ENCODE results near the gene EXOC2. TPM values are rescaled to one million over a fixed set of nuclear protein-coding genes. Genes with fewer than 3 reads are reported as not detected.

Gene EXOC2
- total RNA-seq, 1 experiment from 2014 or later = 45.7 TPM

DNA sequence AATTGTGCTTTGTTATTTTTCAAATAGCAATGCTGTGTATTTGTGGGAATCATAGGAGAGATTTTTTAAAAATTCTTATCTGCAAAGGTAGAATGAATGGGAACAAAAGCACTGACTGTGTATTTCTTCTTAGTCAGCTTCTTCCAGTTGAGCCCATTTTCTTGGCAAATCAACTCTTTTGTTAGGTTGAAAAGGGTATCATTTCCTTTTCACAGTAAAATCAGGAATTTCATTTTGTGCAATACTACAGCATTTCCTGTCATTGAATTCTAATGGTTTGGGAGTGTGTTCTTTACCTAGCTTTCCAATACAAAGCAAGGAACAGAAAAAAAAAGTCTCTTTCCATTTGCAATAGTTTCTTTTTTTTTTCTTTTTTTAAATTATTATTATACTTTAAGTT, 19.0 kb upstream of the EXOC2 start (continued):
- TF ChIP-seq, protein P1, sequence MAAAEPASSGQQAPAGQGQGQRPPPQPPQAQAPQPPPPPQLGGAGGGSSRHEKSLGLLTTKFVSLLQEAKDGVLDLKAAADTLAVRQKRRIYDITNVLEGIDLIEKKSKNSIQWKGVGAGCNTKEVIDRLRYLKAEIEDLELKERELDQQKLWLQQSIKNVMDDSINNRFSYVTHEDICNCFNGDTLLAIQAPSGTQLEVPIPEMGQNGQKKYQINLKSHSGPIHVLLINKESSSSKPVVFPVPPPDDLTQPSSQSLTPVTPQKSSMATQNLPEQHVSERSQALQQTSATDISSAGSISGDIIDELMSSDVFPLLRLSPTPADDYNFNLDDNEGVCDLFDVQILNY (CRISPR knock-in tag; IDR thresholded peaks at IDR 0.05) = no peak
- TF ChIP-seq OVOL2 (CRISPR knock-in tag; IDR thresholded peaks at IDR 0.05; ENCODE audit: borderline replicate concordance) = no peak
- TF ChIP-seq, protein P2, sequence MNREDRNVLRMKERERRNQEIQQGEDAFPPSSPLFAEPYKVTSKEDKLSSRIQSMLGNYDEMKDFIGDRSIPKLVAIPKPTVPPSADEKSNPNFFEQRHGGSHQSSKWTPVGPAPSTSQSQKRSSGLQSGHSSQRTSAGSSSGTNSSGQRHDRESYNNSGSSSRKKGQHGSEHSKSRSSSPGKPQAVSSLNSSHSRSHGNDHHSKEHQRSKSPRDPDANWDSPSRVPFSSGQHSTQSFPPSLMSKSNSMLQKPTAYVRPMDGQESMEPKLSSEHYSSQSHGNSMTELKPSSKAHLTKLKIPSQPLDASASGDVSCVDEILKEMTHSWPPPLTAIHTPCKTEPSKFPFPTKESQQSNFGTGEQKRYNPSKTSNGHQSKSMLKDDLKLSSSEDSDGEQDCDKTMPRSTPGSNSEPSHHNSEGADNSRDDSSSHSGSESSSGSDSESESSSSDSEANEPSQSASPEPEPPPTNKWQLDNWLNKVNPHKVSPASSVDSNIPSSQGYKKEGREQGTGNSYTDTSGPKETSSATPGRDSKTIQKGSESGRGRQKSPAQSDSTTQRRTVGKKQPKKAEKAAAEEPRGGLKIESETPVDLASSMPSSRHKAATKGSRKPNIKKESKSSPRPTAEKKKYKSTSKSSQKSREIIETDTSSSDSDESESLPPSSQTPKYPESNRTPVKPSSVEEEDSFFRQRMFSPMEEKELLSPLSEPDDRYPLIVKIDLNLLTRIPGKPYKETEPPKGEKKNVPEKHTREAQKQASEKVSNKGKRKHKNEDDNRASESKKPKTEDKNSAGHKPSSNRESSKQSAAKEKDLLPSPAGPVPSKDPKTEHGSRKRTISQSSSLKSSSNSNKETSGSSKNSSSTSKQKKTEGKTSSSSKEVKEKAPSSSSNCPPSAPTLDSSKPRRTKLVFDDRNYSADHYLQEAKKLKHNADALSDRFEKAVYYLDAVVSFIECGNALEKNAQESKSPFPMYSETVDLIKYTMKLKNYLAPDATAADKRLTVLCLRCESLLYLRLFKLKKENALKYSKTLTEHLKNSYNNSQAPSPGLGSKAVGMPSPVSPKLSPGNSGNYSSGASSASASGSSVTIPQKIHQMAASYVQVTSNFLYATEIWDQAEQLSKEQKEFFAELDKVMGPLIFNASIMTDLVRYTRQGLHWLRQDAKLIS (CRISPR knock-in tag; IDR thresholded peaks at IDR 0.05; ENCODE audit: borderline replicate concordance) = no peak

DNA sequence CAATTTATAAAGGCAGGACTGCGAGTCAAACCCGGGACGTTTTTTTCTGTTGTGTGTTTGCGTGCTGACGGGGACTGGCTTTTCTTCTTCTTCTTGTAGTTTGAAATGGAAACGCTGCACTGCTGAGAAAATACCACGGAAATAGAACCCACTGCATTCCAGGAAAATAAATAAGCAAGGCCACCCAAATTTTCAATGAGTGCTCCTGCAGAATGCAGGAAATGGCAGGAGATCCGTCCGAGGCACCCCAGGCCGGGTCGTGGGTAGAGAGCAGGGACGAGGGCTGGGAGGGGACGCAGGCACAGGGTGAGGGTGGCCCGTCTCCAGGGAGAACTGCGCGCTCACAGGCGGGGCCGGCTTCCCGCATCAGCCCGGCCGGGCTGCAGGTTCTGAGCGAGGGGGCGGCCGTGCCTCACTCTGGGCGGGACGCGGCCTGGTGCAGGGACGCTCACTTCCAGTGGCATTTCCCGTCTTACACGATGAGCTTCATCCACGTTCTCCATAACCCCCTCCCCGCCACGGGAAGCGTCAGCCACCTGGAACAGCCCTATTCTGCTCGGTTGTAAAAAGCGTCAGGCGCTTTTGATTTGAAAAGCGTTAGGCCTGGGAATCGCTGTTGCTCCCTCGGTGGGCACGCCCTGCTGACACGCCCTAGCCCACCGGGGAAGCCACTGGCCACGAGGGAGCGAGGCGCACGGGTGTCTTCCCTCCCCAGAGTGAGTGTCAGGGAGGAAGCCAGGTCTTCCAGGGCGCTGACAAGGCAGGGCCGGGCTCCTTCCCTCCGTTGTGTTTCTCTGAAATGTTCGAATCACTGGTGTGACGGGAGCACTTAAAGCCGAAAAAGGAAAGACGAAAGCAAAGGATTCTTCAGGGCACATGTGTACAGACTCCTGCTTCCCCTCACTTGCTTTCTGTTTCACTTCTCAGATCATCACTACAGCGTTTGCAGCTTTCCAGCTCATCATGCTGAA, 17.9 kb upstream of the EXOC2 start:
- TF ChIP-seq, protein P3, sequence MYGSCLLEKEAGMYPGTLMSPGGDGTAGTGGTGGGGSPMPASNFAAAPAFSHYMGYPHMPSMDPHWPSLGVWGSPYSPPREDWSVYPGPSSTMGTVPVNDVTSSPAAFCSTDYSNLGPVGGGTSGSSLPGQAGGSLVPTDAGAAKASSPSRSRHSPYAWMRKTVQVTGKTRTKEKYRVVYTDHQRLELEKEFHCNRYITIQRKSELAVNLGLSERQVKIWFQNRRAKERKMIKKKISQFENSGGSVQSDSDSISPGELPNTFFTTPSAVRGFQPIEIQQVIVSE (CRISPR knock-in tag; IDR thresholded peaks at IDR 0.05; ENCODE audit: borderline replicate concordance) = no peak
- TF ChIP-seq, protein P1 (CRISPR knock-in tag; IDR thresholded peaks at IDR 0.05) = 0 out of 2 replicates have a peak, but pooled peaks have one; percentile 39
- peak; percentile 50; the same call in 1 of the 2 replicates for TF ChIP-seq FOXP1 (CRISPR knock-in tag; IDR thresholded peaks at IDR 0.05; ENCODE audit: borderline replicate concordance)
- no peak for TF ChIP-seq OVOL2 (CRISPR knock-in tag; IDR thresholded peaks at IDR 0.05; ENCODE audit: borderline replicate concordance)
- TF ChIP-seq, protein P4, sequence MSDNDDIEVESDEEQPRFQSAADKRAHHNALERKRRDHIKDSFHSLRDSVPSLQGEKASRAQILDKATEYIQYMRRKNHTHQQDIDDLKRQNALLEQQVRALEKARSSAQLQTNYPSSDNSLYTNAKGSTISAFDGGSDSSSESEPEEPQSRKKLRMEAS (CRISPR knock-in tag; IDR thresholded peaks at IDR 0.05) = peak; percentile 71
- 0 out of 2 replicates have a peak, but pooled peaks have one; percentile 55 for TF ChIP-seq FOXK1 (CRISPR knock-in tag; IDR thresholded peaks at IDR 0.05)
- TF ChIP-seq, protein P5, sequence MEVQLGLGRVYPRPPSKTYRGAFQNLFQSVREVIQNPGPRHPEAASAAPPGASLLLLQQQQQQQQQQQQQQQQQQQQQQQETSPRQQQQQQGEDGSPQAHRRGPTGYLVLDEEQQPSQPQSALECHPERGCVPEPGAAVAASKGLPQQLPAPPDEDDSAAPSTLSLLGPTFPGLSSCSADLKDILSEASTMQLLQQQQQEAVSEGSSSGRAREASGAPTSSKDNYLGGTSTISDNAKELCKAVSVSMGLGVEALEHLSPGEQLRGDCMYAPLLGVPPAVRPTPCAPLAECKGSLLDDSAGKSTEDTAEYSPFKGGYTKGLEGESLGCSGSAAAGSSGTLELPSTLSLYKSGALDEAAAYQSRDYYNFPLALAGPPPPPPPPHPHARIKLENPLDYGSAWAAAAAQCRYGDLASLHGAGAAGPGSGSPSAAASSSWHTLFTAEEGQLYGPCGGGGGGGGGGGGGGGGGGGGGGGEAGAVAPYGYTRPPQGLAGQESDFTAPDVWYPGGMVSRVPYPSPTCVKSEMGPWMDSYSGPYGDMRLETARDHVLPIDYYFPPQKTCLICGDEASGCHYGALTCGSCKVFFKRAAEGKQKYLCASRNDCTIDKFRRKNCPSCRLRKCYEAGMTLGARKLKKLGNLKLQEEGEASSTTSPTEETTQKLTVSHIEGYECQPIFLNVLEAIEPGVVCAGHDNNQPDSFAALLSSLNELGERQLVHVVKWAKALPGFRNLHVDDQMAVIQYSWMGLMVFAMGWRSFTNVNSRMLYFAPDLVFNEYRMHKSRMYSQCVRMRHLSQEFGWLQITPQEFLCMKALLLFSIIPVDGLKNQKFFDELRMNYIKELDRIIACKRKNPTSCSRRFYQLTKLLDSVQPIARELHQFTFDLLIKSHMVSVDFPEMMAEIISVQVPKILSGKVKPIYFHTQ (CRISPR knock-in tag; IDR thresholded peaks at IDR 0.05) = no peak
- TF ChIP-seq RELA (CRISPR knock-in tag; IDR thresholded peaks at IDR 0.05; ENCODE audit: borderline replicate concordance) = peak; percentile 33; the same call in 1 of the 2 replicates
- 0 out of 2 replicates have a peak, but pooled peaks have one; percentile 68 for TF ChIP-seq KAT7 (CRISPR knock-in tag; IDR thresholded peaks at IDR 0.05; ENCODE audit: borderline replicate concordance)
- POLR2A ChIA-PET = no interaction called here
- H3K9me3 Mint-ChIP-seq = no peaks in the 10 kb centered on the region
- peaks cover 55% of the 10 kb centered on the region for H3K4me1 Mint-ChIP-seq
- peak overlapping the region; percentile 86 for H3K4me3 Mint-ChIP-seq
- peak; percentile 89 for ATAC-seq
- H3K27ac Mint-ChIP-seq = no peak overlapping the region
- CTCF ChIA-PET = interaction anchor here (0.5 to 2.8 kb wide), 7 partner anchors 8 to 1226 kb away, joined by 3 to 22 read pairs (median 7); partner anchors contain the start of gene EXOC2
- H3K36me3 Mint-ChIP-seq = no peaks in the 10 kb centered on the region
- peak; percentile 60 for DNase-seq (ENCODE audit: low spot score)
- H3K27me3 Mint-ChIP-seq (ENCODE audit: low read depth) = peaks cover 14% of the 10 kb centered on the region

Data from WTC11 (cell line).